Medulla oblongata (tissue), 1 donor: Measurements from ENCODE around the gene MARF1.
"Not testable (repeated sequence)": the region's sequence is repeated elsewhere in the genome, so short reads cannot be mapped to it uniquely, and the experiment has no call there.

ENCODE experiments used
- DNase-seq: peaks from one replicate; pipeline ENCODE4 v3.0.0-alpha.2; 2015; ENCODE audit errors: extremely low spot score

The MARF1 gene, protein sequence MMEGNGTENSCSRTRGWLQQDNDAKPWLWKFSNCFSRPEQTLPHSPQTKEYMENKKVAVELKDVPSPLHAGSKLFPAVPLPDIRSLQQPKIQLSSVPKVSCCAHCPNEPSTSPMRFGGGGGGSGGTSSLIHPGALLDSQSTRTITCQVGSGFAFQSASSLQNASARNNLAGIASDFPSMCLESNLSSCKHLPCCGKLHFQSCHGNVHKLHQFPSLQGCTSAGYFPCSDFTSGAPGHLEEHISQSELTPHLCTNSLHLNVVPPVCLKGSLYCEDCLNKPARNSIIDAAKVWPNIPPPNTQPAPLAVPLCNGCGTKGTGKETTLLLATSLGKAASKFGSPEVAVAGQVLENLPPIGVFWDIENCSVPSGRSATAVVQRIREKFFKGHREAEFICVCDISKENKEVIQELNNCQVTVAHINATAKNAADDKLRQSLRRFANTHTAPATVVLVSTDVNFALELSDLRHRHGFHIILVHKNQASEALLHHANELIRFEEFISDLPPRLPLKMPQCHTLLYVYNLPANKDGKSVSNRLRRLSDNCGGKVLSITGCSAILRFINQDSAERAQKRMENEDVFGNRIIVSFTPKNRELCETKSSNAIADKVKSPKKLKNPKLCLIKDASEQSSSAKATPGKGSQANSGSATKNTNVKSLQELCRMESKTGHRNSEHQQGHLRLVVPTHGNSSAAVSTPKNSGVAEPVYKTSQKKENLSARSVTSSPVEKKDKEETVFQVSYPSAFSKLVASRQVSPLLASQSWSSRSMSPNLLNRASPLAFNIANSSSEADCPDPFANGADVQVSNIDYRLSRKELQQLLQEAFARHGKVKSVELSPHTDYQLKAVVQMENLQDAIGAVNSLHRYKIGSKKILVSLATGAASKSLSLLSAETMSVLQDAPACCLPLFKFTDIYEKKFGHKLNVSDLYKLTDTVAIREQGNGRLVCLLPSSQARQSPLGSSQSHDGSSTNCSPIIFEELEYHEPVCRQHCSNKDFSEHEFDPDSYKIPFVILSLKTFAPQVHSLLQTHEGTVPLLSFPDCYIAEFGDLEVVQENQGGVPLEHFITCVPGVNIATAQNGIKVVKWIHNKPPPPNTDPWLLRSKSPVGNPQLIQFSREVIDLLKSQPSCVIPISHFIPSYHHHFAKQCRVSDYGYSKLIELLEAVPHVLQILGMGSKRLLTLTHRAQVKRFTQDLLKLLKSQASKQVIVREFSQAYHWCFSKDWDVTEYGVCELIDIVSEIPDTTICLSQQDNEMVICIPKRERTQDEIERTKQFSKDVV (N-terminal part only)

DNA sequence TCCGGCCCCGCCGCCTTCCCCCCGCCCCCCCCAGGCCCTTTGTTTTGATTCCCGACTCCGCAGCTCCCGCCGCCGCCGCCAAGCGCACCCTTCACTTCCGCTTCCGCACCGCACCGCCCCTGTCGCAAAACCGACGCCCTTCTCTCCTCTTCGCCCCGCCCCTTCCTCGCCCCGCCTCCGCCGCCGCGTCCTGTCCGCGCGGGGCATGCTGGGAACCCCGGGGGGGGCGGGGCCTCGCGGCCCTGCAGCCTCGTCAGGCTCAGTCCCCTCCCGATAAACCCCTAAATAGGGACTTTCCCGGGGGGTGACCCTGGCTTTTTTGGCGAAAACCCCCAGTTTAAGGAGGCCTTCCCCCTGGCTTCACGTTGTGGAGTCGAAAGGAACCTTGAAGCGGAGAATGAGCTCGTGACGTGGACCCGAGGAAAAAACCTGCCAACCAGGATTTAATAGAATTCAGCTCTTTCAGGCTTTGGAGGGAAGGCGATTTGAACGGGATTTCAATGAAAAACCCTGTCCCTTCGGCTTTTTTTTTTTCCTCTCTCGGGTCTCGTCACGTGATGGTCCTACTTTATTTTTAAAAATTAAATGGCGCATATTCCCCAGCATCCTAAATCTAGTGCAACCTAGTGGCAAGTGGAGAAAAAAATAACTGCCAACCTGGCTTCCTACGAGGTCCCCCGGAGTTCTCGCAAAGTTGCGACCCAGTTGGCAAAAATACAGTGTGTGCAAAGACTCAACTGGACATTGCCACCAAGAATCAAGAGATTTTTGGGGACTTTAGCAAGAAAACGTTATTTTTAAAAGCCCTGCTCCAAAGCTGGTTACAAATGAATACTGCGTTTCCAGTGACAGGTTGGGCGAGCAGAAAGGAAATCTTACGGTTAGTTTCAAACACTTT lies at the start of gene MARF1:
Gene MARF1, minus strand, starts transcription at position 107 of the 898 bp plus-strand sequence. CDS start 3,921 bp downstream, outside the sequence.
- DNase-seq = peak; percentile 96

DNA sequence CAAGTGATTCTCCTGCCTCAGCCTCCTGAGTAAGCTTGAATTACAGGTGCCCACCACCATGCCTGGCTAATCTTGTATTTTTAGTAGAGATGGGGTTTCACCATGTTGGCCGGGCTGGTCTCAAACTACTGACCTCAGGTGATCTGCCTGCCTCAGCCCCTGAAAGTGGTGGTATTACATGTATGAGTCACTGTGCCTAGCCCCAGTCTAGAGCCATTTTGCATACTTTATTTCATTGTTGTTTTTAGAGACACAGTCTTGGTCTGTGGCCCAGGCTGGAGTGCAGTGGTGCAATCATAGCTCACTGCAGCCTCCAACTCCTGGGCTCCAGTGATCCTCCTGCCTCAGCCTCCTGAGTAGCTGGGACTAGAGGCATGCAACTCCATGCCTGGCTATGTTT lies 49.6 kb upstream of the MARF1 start:
- DNase-seq = not testable (repeated sequence)

DNA sequence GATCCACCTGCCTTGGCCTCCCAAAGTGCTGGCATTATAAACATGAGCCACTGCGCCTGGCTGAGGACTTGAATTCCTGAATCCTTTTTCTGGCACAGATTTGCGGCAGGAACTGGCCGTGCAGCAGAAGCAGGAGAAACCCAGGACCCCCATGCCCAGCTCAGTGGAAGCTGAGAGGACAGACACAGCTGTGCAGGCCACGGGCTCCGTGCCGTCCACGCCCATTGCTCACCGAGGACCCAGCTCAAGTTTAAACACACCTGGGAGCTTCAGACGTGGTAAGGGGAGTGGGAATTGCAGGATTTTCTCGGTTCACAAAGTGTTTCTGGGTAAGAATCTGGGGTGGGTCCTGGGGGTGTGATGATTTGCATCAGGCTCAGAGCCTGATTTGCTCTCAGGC lies 48.1 kb upstream of the MARF1 start:
- no peak for DNase-seq

DNA sequence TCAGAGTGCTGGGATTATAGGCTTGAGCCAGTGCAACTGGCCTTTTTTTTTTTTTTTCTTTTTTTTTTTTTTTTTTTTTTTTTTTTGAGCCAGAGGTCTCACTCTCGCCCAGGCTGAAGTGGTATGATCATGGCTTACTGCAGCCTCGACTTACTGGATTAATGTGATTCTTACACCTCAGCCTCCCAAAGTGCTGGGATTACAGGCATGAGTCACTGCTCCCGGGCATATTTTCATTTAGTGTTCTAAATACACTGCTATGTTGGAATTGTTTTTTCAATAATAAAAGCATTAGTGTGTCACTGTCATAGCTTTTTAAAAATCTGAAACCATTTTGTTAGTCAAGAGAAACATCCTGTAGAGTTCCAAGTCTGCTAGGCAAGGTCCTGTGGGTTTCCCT lies 47.3 kb upstream of the MARF1 start:
- DNase-seq = no peak

DNA sequence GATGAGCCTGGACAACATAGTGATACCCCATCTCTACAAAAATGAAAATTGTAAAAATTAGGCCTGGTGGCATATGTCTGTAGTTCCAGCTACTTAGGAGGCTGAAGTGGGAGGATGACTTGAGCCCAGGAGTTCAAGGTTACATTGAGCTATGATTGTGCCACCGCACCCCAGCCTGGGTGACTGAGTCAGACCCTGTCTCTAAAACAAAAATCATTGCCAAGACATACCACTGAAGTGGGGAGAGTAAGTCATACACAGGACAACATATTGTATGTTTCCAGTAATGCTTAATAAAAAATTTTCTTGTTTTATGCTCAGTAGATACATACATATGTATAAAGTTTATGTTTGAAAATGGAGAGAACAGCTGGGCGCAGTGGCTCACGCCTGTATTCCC lies 46.3 kb upstream of the MARF1 start:
- DNase-seq = no peak

DNA sequence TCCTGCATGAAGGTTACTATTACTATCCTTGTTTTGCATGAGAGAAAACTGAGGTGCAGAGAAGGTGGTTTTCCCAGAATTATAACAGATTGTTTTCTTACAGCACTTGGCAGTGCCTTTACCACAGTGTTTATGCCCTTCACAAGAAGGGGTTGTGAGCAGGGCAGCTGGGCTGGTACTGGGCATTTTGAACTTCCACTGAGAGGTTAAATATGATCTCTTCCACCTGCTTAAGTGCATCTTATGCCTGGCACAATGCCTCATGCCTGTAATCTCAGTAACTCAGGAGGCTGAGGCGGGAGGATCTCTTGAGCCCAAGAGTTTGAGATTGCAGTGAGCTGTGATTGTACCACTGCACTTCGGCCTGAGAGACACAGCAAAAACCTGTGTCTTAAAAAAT lies 43.3 kb upstream of the MARF1 start:
- DNase-seq = no peak

DNA sequence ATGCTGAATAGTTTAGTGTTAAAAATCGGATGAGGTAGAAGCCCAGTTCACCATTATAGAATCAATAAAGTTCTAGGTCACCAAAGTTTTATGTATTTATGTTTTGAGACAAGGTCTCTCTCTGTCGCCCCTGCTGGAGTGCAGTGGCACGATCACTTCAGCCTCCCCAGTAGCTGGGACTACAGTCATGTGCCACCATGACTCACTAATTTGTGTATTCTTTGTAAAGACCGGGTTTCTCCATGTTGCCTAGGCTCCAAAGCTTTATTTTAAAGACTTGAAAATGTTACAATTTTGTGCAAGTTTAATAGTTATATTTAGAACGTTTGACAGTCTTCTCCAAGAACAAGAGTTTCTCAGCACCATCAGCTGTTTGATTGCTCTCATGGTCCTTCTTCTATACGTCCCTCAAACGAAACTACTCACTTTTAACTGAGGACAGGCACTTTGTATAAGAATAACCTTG lies 39.2 kb upstream of the MARF1 start:
- peak; percentile 71 for DNase-seq

DNA sequence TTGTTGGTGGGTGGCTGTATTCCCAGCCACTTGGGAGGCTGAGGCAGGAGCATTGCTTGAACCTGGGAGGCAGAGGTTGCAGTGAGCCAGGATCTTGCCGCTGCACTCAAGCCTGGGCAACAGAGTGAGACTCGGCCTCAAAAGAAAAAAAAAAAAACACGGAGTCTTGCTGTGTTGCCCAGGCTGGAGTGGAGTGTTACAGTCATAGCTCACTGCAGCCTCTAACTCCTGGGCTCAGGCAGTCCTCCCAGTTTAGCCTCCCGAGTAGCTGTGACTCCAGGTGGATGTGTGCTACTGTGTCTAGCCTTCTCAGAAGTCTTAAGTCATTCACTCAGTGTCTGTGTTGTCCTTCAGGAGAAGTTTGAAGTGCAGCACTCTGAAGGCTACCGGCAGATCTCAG lies 34.5 kb upstream of the MARF1 start:
- DNase-seq = no peak

DNA sequence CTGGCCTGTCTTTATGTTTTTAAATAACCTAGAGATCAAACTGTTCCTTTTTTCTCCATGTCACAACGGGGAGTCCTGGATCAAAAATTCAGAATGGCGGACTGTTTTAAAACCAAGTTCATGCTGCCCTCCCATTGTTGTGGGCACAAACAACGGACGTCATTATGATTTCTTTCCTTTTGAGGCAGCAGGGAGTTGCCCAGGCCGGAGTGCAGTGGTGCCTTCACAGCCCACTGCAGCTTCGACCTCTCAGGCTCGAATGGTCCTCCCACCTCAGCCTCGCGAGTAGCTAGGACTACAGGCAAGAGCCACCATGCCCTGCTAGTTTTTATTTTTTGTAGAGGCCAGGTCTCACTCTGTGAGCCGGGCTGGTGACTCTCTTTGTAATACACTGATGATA lies 33.6 kb upstream of the MARF1 start:
- DNase-seq = no peak

DNA sequence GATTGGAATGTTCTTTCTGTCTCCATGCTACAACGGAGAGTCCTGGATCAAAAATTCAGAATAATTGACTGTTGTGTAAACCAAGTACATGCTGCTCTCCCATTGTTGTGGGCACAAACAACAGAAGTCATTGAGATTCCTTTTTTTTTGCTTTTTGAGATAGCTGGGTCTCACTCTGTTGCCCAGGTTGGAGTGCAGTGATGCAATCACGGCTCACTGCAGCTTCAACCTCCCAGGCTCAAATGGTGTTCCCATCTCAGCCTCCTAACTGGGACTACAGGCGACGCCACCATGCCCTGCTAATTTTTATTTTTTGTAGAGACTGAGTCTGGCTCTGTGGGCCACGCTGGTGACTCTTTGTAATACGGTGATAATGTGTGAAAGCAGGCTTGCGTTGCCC lies 31.6 kb upstream of the MARF1 start:
- no peak for DNase-seq

DNA sequence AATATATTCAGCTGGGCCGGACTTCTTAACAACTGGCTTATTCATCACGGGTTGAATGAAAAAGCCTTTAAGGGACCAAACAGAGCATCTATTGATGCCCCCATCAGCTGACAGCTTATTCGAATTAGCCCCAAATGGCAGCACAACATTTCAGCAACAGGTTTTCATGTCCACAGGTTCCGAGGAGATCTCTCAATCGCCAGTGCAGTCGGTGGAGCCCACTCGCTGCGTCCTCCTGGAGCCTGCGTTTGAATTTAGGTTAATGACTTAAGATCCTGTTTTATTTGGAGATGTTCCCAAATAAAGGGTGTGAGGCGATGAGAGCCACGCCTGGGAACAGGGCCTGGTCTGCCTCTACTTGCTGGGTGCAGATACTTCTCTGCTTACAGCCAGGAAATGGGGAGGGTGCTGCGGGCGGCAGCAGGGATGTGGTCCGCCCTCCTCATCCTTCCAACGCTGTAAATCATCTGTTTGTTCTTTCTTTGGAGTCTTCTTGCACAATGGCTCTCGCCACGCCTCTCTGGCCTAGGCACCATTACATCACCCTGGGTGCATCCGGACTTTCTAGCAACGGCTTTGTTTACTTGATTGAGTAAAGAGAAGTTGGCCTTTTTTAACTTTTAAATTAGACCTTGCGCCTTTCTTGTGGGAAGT lies 29.7 kb upstream of the MARF1 start:
- DNase-seq = peak; percentile 97

DNA sequence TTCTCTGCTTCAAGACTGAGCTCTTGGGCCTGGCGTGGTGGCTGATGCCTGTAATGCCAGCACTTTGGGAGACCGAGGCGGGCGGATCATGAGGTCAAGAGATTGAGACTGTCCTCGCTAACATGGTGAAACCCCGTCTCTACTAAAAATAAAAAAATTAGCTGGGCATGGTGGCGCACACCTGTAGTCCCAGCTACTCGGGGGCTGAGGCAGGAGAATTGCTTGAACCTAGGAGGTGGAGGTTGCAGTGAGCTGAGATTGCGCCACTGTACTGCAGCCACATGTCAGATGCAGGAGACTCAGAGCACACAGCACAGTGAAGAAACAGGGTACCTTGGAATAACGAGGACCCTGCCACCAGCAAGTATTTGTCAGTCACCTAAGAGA lies 29.2 kb upstream of the MARF1 start:
- DNase-seq = not testable (repeated sequence)

DNA sequence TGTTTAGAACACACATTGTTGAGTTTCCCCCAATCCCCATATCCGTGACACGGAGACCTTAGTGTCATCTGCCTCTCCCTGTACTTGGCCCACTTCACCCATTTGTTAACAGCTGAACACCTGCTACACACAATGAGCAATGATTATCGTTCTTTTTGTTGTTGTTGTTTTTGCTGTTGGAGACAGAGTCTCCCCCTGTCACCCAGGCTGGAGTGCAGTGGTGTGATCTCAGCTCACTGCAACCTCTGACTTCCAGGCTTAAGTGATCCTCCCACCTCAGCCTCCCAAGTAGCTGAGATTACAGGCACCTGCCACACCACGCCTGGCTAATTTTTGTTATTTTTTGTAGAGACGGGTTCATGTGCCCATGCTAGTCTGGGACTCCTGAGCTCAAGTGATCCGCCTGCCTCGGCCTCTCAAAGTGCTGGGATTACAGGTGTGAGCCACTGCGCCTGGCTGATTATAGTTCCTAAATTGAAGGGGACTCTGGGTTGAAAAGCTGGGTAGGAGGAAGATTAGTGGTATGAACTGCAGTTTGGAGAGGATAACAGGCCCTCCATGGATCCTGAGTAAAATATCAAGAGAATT lies 28.7 kb upstream of the MARF1 start:
- no peak for DNase-seq

DNA sequence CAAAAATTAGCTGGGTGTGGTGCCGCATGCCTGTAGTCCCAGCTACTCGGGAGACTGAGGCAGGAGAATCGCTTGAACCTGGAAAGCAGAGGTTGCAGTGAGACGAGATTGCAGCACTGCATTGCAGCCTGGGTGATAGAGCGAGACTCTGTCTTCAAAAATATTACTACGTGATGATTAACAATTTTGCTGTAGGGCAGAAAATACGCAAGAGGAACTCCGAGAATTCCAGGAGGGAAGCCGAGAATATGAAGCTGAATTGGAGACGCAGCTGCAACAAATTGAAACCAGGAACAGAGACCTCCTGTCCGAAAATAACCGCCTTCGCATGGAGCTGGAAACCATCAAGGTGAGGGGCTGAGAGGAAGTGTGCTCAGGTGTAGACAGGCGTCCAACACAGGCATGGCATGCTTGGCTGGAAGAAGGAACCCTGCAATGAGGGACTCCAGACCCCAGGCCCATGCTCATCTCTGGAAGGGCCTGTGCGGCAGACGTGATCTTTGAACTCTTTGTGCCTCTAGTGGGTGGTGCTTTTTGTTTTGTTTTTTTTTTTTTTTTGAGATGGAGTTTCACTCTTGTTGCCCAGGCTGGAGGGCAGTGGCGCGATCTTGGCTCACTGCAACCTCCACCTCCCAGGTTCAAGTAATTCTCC lies 24.3 kb upstream of the MARF1 start:
- DNase-seq = no peak

DNA sequence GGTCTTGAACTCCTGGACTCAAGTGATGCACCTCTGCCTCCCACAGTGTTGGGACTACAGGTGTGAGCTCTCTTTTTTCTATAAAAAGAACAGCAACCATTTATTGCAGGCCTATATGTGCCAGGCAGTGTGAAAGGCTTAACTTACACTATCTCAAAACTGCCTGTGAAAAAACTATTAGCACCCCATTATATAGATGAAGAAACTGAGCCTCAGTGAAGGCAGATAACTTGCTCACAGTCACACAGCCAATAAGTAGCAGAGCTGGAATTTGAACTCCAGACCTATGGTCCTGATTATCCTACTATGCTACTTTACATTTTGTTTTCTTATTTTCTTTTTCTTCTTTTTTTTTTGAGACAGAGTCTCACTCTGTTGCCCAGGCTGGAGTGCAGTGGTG lies 22.2 kb upstream of the MARF1 start:
- no peak for DNase-seq

DNA sequence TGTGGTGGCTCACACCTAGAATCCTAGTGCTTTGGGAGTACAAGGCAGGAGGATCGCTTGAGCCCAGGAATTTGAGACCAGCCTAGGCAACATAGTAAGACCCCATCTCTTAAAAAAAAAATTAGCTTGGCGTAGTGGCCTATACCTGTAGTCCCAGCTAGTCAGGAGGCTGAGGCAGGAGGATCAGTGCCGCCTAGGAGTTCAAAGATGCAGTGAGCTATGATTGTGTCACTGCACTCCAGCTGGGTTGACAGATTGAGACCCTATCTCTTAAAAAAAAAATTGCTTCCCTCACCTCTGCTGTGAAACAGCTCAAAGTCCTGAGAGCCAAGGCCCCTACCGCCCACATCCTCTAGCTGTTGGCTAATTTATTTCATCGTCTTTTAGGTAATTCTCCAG lies 17.2 kb upstream of the MARF1 start:
- DNase-seq = no peak

DNA sequence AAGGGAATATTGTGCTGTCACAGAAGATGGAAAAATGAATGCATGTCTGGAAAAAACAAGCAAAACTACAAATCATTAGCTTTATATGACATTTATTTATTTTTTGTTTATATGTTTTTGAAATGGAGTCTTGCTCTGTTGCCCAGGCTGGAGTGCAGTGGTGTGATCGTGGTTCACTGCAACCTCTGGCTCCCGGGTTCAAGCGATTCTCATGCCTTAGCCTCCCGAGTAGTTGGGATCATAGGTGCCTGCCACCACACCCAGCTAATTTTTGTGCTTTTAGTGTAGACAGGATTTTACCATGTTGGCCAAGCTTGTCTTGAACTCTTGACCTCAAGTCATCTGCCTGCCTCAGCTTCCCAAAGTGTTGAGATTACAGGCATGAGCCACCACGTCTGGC lies 15.6 kb upstream of the MARF1 start:
- DNase-seq = no peak

DNA sequence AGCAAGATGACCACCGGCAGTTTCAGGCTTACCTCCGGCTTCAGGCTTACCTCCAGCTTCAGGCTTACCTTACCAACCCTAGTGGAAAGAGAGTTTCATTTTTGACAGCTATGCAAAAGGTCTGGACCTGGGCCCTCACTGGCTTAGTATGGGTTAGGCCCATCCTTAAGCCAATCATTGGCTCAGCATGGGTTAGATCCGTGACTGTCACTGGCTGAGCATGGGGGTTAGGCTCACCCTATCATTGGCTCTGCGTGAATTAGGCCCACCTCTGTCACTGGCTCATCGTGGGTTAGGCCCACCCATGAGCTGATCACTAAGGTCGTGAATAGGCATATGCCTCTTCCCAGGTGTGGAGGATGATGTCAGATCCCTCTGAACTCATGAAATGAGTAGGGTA lies 15.2 kb upstream of the MARF1 start:
- DNase-seq = no peak

DNA sequence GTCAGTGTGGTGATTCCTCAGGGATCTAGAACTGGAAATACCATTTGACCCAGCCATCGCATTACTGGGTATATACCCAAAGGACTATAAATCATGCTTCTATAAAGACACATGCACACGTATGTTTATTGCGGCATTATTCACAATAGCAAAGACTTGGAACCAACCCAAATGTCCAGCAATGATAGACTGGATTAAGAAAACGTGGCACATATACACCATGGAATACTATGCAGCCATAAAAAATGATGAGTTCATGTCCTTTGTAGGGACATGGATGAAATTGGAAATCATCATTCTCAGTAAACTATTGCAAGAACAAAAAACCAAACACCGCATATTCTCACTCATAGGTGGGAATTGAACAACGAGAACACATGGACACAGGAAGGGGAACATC lies 12.6 kb upstream of the MARF1 start:
- not testable (repeated sequence) for DNase-seq

DNA sequence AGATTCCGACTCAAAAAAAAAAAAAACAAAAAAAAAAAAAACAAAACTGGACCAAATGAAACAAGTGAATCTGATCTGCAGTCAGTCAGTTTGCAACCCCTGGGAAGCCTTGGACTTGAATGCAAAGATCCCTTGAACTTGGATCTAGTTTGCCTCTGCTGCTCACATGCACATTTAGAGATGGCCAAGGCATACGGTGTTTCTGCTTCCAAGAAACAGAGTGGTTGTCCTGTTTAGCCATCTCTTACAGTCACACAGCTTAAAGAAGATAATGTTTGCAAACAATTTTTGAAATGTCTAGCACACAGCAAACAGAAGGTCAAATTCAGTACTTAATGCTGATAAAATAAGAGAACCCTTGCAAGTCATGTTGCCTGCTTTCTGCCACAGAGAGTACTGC lies 11.6 kb upstream of the MARF1 start:
- DNase-seq = no peak
